Coronary artery (tissue), 2 donors: ENCODE measurements around the gene PTS.

Source experiments
- DNase-seq: peaks from one replicate; pipeline ENCODE4 v3.0.0-alpha.2; 2017; ENCODE audit warnings: low spot score
- H3K27ac ChIP-seq, 2 donors: fragments of 200-600 bp; sonication (generic); one replicate each; pipeline ENCODE4 v1.5.1; 2016 to 2019
- H3K4me3 ChIP-seq: fragments of 200-600 bp; sonication (generic); 2 replicates; pipeline ENCODE4 v1.5.1; 2016; ENCODE audit warnings: mild to moderate bottlenecking, moderate library complexity
- CTCF ChIP-seq: fragments of 200-600 bp; sonication (generic); IDR thresholded peaks from one replicate; pipeline ENCODE4 v1.5.1; 2019; ENCODE audit warnings: antibody characterized with exemption

The PTS gene

GRCh38 chr11:112265659-112266409 lies 39.6 kb downstream of the PTS start:
- H3K27ac ChIP-seq, result no peak overlapping the region
- no peak for TF ChIP-seq CTCF
- H3K4me3 ChIP-seq, result no peak overlapping the region
- DNase-seq, result no peak

- no peak overlapping the region for H3K4me3 ChIP-seq
- H3K27ac ChIP-seq, result no peak overlapping the region
Observed at GRCh38 chr11:112266410-112266778, 40.2 kb downstream of the PTS start.

GRCh38 chr11:112267188-112267591 lies 41.0 kb downstream of the PTS start:
- DNase-seq, result no peak
- no peak overlapping the region for H3K4me3 ChIP-seq
- TF ChIP-seq CTCF, result no peak

More at GRCh38 chr11:112266410-112266778, 40.2 kb downstream of the PTS start:
- no peak for TF ChIP-seq CTCF
- no peak for DNase-seq

GRCh38 chr11:112268406-112268805 lies 42.2 kb downstream of the PTS start:
- TF ChIP-seq CTCF, result no peak

More at GRCh38 chr11:112267188-112267591, 41.0 kb downstream of the PTS start:
- no peak overlapping the region for H3K27ac ChIP-seq

GRCh38 chr11:112269139-112269538 lies 42.9 kb downstream of the PTS start:
- no peak overlapping the region for H3K4me3 ChIP-seq
- H3K27ac ChIP-seq, result no peak overlapping the region
- TF ChIP-seq CTCF, result no peak
- no peak for DNase-seq

More at GRCh38 chr11:112268406-112268805, 42.2 kb downstream of the PTS start:
- H3K27ac ChIP-seq, result no peak overlapping the region
- no peak overlapping the region for H3K4me3 ChIP-seq
- no peak for DNase-seq

- no peak overlapping the region for H3K27ac ChIP-seq
- H3K4me3 ChIP-seq, result no peak overlapping the region
- TF ChIP-seq CTCF, result no peak
Observed at GRCh38 chr11:112270551-112271180, 44.4 kb downstream of the PTS start.

GRCh38 chr11:112271242-112271641 lies 45.0 kb downstream of the PTS start:
- no peak for DNase-seq
- no peak for TF ChIP-seq CTCF
- Histone ChIP-seq H3K4me3 (no peak overlapping the region), H3K27ac (no peak overlapping the region)

More at GRCh38 chr11:112270551-112271180, 44.4 kb downstream of the PTS start:
- DNase-seq, result no peak
